Mesendoderm (in vitro differentiated cells): ENCODE data around the gene FILIP1L.

Experiments
- DNase-seq: peaks from one replicate; pipeline ENCODE4 v3.0.0; 2013
- H2AK5ac ChIP-seq: 2 replicates; pipeline ENCODE4 v1.6.1; 2013; ENCODE audit warnings: low read length, inconsistent platforms
- H2BK120ac ChIP-seq: 2 replicates; pipeline ENCODE4 v1.6.1; 2013; ENCODE audit warnings: low read depth, mild to moderate bottlenecking, low read length, moderate library complexity, mixed read lengths
- H2BK15ac ChIP-seq: replicated peaks from 2 replicates; pipeline ENCODE4 v1.6.1; 2013; ENCODE audit warnings: low read depth, mild to moderate bottlenecking, moderate library complexity
- H2BK5ac ChIP-seq: 2 replicates; pipeline ENCODE4 v1.6.1; 2013; ENCODE audit warnings: low read length, inconsistent platforms
- H3K18ac ChIP-seq: 2 replicates; pipeline ENCODE4 v1.6.1; 2013; ENCODE audit warnings: mild to moderate bottlenecking, low read length, mixed read lengths
- H3K23ac ChIP-seq: one replicate; pipeline ENCODE4 v1.6.1; 2013; ENCODE audit warnings: low read length
- H3K27ac ChIP-seq: 2 replicates; pipeline ENCODE4 v1.5.1; 2013; ENCODE audit warnings: low read depth, mild to moderate bottlenecking, inconsistent platforms, low read length, moderate library complexity
- H3K27me3 ChIP-seq: 2 replicates; pipeline ENCODE4 v1.6.1; 2013; ENCODE audit warnings: low read length, control low read depth, mild to moderate bottlenecking, inconsistent platforms; ENCODE audit not compliant: insufficient read depth, poor library complexity
- H3K36me3 ChIP-seq: 2 replicates; pipeline ENCODE4 v1.6.1; 2013; ENCODE audit warnings: low read length, inconsistent platforms; ENCODE audit not compliant: control insufficient read depth, insufficient read depth
- H3K4ac ChIP-seq: one replicate; pipeline ENCODE4 v1.6.1; 2013; ENCODE audit warnings: low read depth, mild to moderate bottlenecking, low read length, moderate library complexity
- H3K4me1 ChIP-seq: 2 replicates; pipeline ENCODE4 v1.6.1; 2013; ENCODE audit warnings: low read depth, low read length, inconsistent platforms; ENCODE audit not compliant: control insufficient read depth
- H3K4me2 ChIP-seq: 2 replicates; pipeline ENCODE4 v1.6.1; 2013; ENCODE audit warnings: low read length
- H3K4me3 ChIP-seq: 2 replicates; pipeline ENCODE4 v1.5.1; 2013; ENCODE audit warnings: mild to moderate bottlenecking, low read length
- H3K56ac ChIP-seq: one replicate; pipeline ENCODE4 v1.6.1; 2013; ENCODE audit warnings: low read length
- H3K79me1 ChIP-seq: 2 replicates; pipeline ENCODE4 v1.6.1; 2013; ENCODE audit warnings: low read length, inconsistent platforms
- H3K79me2 ChIP-seq: 2 replicates; pipeline ENCODE4 v1.6.1; 2013; ENCODE audit warnings: mild to moderate bottlenecking, low read length; ENCODE audit not compliant: control insufficient read depth, insufficient read depth
- H3K9ac ChIP-seq: 2 replicates; pipeline ENCODE4 v1.6.1; 2013; ENCODE audit warnings: low read length, inconsistent platforms
- H4K5ac ChIP-seq: one replicate; pipeline ENCODE4 v1.6.1; 2013; ENCODE audit warnings: low read length
- H4K8ac ChIP-seq: one replicate; pipeline ENCODE4 v1.6.1; 2013; ENCODE audit warnings: low read depth, mild to moderate bottlenecking, control low read depth, low read length, moderate library complexity
- WGBS: extraction: QIAGEN DNeasy Blood & Tissue Kit; methylation state at CpG from one replicate; pipeline ENCODE4 v1.1.7; 2013; ENCODE audit warnings: low lambda C conversion rate, missing lambda C conversion rate; ENCODE audit not compliant: insufficient coverage; ENCODE audit errors: extremely low coverage; 5-methylcytosine and 5-hydroxymethylcytosine counted together

FILIP1L gene

GRCh38 chr3:99997293-99997692, 117.0 kb downstream of the FILIP1L start:
- Histone ChIP-seq H2BK15ac (no peak overlapping the region), H3K9ac (no peak overlapping the region), H3K27me3 (no peaks in the 10 kb centered on the region), H3K36me3 (no peaks in the 10 kb centered on the region), H3K4ac (no peak overlapping the region), H3K18ac (no peak overlapping the region), H2AK5ac (no peak overlapping the region), H4K5ac (no peak overlapping the region), H3K23ac (no peak overlapping the region), H2BK120ac (no peak overlapping the region), H3K27ac (no peak overlapping the region), H4K8ac (no peak overlapping the region), H2BK5ac (no peak overlapping the region), H3K4me2 (no peak overlapping the region), H3K56ac (no peak overlapping the region), H3K79me2 (no peaks in the 10 kb centered on the region), H3K4me1 (no peaks in the 10 kb centered on the region), H3K79me1 (no peaks in the 10 kb centered on the region), H3K4me3 (no peak overlapping the region)
- WGBS = no CpG with 5 or more reads among the region's 2 CpGs
- DNase-seq = no peak

DNA sequence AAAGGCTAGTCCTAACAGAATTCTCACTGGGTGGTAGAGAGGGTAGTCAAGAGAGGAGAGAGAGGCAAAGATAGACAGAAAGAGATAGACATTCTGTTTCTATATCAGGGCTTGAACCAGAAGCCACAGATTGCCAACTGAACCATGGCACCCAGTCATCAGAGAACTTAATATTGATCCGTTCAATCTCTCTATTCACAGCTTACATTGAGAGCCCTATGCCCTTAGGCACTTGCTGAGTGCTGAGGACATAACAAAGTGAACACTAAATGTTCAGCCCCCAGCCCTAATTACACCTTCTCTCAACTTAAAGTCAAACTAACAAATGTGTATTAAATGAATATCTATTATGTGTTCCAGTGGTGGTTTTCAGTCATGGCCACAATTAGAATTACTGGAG, 124.1 kb downstream of the FILIP1L start:
- Histone ChIP-seq H3K18ac (no peak overlapping the region), H3K27me3 (no peaks in the 10 kb centered on the region), H3K79me2 (no peaks in the 10 kb centered on the region), H3K27ac (no peak overlapping the region), H3K36me3 (no peaks in the 10 kb centered on the region), H2BK120ac (no peak overlapping the region), H3K79me1 (no peaks in the 10 kb centered on the region), H2BK15ac (no peak overlapping the region), H3K23ac (no peak overlapping the region), H3K4me1 (no peaks in the 10 kb centered on the region), H3K4me2 (no peak overlapping the region), H2AK5ac (no peak overlapping the region), H2BK5ac (no peak overlapping the region), H3K56ac (no peak overlapping the region), H3K4ac (no peak overlapping the region), H3K9ac (no peak overlapping the region), H3K4me3 (no peak overlapping the region), H4K8ac (no peak overlapping the region), H4K5ac (no peak overlapping the region)
- no peak for DNase-seq
- no CpG with 5 or more reads among the region's 1 CpG for WGBS

DNA sequence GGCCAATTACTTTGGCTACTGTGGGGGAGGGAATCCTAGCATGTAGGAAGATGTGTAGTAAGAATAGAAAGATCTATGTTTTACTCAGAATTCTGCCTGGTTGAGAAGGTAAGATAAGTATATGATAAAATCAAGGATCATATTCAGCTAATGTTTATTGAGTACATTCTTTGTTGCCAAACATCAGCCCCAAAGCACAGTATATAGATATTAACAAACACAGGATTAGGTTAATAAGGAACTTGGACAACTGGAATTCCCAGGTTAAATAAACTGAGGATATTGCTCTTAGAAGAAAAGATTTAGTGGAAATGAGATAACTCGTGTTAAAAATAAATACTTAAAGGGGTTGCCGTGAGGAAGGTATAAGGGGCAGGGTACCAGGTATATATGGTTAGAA, 129.6 kb downstream of the FILIP1L start:
- H2BK15ac ChIP-seq = no peak overlapping the region
- H4K8ac ChIP-seq = no peak overlapping the region

GRCh38 chr3:99984139-99984538, 130.2 kb downstream of the FILIP1L start:
- H3K4me3 ChIP-seq = no peak overlapping the region
- no peak overlapping the region for H3K56ac ChIP-seq
- H3K4me1 ChIP-seq = no peaks in the 10 kb centered on the region
- DNase-seq = no peak
- no peak overlapping the region for H2BK120ac ChIP-seq
- H3K18ac ChIP-seq = no peak overlapping the region
- no peak overlapping the region for H2BK5ac ChIP-seq
- no peaks in the 10 kb centered on the region for H3K79me2 ChIP-seq
- no peak overlapping the region for H2AK5ac ChIP-seq
- no peak overlapping the region for H4K5ac ChIP-seq
- no peak overlapping the region for H3K27ac ChIP-seq
- no peak overlapping the region for H3K23ac ChIP-seq
- no peak overlapping the region for H4K8ac ChIP-seq
- no peak overlapping the region for H3K4me2 ChIP-seq
- H2BK15ac ChIP-seq = no peak overlapping the region
- no peaks in the 10 kb centered on the region for H3K36me3 ChIP-seq
- H3K9ac ChIP-seq = no peak overlapping the region
- H3K4ac ChIP-seq = no peak overlapping the region
- no peaks in the 10 kb centered on the region for H3K79me1 ChIP-seq
- H3K27me3 ChIP-seq = no peaks in the 10 kb centered on the region

More for the DNA sequence above, 129.6 kb downstream of the FILIP1L start:
- no peaks in the 10 kb centered on the region for H3K79me1 ChIP-seq
- H4K5ac ChIP-seq = no peak overlapping the region
- H3K4me2 ChIP-seq = no peak overlapping the region
- H2AK5ac ChIP-seq = no peak overlapping the region
- no peak overlapping the region for H3K23ac ChIP-seq
- no peaks in the 10 kb centered on the region for H3K79me2 ChIP-seq
- H3K4ac ChIP-seq = no peak overlapping the region
- no peak for DNase-seq
- H3K27ac ChIP-seq = no peak overlapping the region
- H3K4me1 ChIP-seq = no peaks in the 10 kb centered on the region
- H3K18ac ChIP-seq = no peak overlapping the region
- WGBS = no CpG with 5 or more reads among the region's 2 CpGs
- no peak overlapping the region for H2BK120ac ChIP-seq
- H3K9ac ChIP-seq = no peak overlapping the region
- H3K56ac ChIP-seq = no peak overlapping the region
- no peaks in the 10 kb centered on the region for H3K36me3 ChIP-seq
- no peak overlapping the region for H2BK5ac ChIP-seq
- no peaks in the 10 kb centered on the region for H3K27me3 ChIP-seq
- no peak overlapping the region for H3K4me3 ChIP-seq

DNA sequence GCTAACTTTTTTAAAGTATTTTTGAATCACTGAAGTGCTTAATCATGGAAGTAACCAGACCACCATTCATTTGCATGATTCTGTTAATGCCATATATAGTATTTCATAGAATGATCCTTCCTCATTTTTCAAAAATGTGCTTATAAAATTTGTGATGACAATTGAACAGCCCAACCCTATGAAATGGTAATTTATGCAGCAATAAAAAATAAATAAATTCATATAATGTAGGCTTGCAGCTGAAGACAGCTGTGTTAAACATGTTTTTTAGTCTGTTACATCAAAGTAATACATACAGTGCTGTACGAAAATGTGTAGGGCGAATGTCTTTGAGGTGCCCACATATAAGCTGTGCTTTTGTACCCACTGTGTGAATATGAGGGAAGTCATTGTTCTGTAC, 131.7 kb downstream of the FILIP1L start:
- Histone ChIP-seq H2AK5ac (no peak overlapping the region), H2BK5ac (no peak overlapping the region), H3K79me2 (no peaks in the 10 kb centered on the region), H3K4ac (no peak overlapping the region), H4K8ac (no peak overlapping the region), H3K23ac (no peak overlapping the region), H3K18ac (no peak overlapping the region), H3K27me3 (no peaks in the 10 kb centered on the region), H3K79me1 (no peaks in the 10 kb centered on the region), H3K4me2 (no peak overlapping the region), H3K4me3 (no peak overlapping the region), H3K56ac (no peak overlapping the region), H2BK15ac (no peak overlapping the region), H3K36me3 (no peaks in the 10 kb centered on the region), H4K5ac (no peak overlapping the region), H2BK120ac (no peak overlapping the region), H3K9ac (no peak overlapping the region), H3K27ac (no peak overlapping the region), H3K4me1 (no peaks in the 10 kb centered on the region)
- DNase-seq = no peak
- no CpG with 5 or more reads among the region's 2 CpGs for WGBS

- Histone ChIP-seq H2BK5ac (no peak overlapping the region), H3K27ac (no peak overlapping the region), H2BK120ac (no peak overlapping the region), H3K56ac (no peak overlapping the region), H3K4me3 (no peak overlapping the region), H4K8ac (no peak overlapping the region), H3K79me2 (no peaks in the 10 kb centered on the region), H2AK5ac (no peak overlapping the region), H3K9ac (no peak overlapping the region), H3K4me2 (no peak overlapping the region), H3K4ac (no peak overlapping the region), H3K4me1 (no peaks in the 10 kb centered on the region), H3K79me1 (no peaks in the 10 kb centered on the region), H3K36me3 (no peaks in the 10 kb centered on the region), H4K5ac (no peak overlapping the region), H2BK15ac (no peak overlapping the region), H3K23ac (no peak overlapping the region), H3K18ac (no peak overlapping the region), H3K27me3 (no peaks in the 10 kb centered on the region)
- no peak for DNase-seq
- WGBS = no CpG with 5 or more reads among the region's 1 CpG
These were observed 133.2 kb downstream of the FILIP1L start for GRCh38 chr3:99981138-99981537.
